Liver (tissue), 9 donors: ENCODE data around the gene PIAS4. TPM values are rescaled to one million over a fixed set of nuclear protein-coding genes. Genes with fewer than 3 reads are reported as not detected.
A peak's percentile ranks its signal among the peaks of the same experiment; 100 is the strongest.

Experiments used
- DNase-seq: peaks from one replicate; pipeline ENCODE4 v3.0.0-alpha.2; 2017; ENCODE audit warnings: low spot score
- H3K27ac ChIP-seq, 2 donors: one replicate each; pipeline ENCODE4 v1.7.0; 2013; ENCODE audit warnings: inconsistent platforms in 2 of 2, low read length in 2 of 2, control low read depth in 1 of 2, low read depth in 1 of 2, mild to moderate bottlenecking in 1 of 2
- H3K27me3 ChIP-seq, 4 donors: one replicate each; pipeline versions ENCODE4 v1.6.1 to v1.7.0; 2013; ENCODE audit warnings: low read length in 3 of 4, inconsistent platforms in 1 of 4, mild to moderate bottlenecking in 1 of 4, moderate library complexity in 1 of 4; ENCODE audit not compliant: control insufficient read depth in 4 of 4, insufficient read depth in 4 of 4
- H3K36me3 ChIP-seq, 4 donors: one replicate each; pipeline versions ENCODE4 v1.6.1 to v1.7.0; 2013; ENCODE audit warnings: low read length in 3 of 4, mild to moderate bottlenecking in 3 of 4, low read depth in 1 of 4, moderate library complexity in 1 of 4; ENCODE audit not compliant: control insufficient read depth in 4 of 4, insufficient read depth in 3 of 4
- H3K4me1 ChIP-seq, 4 donors: one replicate each; pipeline versions ENCODE4 v1.6.1 to v1.7.0; 2013; ENCODE audit warnings: low read length in 3 of 4, mild to moderate bottlenecking in 3 of 4, moderate library complexity in 1 of 4; ENCODE audit not compliant: control insufficient read depth in 4 of 4, insufficient read depth in 4 of 4
- H3K4me3 ChIP-seq, 3 donors: one replicate each; pipeline versions ENCODE4 v1.6.1 to v1.7.0; 2013; ENCODE audit warnings: low read length in 3 of 3, control low read depth in 1 of 3, low read depth in 1 of 3, mild to moderate bottlenecking in 1 of 3
- H3K9ac ChIP-seq, 2 donors: one replicate each; pipeline ENCODE4 v1.7.0; 2013; ENCODE audit warnings: low read length in 2 of 2, mild to moderate bottlenecking in 2 of 2, moderate library complexity in 2 of 2, control low read depth in 1 of 2, low read depth in 1 of 2
- H3K9me3 ChIP-seq, 4 donors: one replicate each; pipeline versions ENCODE4 v1.6.1 to v1.7.0; 2013; ENCODE audit warnings: low read length in 3 of 4; ENCODE audit not compliant: control insufficient read depth in 4 of 4
- FOXA1 ChIP-seq: IDR thresholded peaks from 2 replicates; pipeline ENCODE4 v1.6.1; 2016; ENCODE audit warnings: antibody characterized with exemption
- FOXA2 ChIP-seq: IDR thresholded peaks from 2 replicates; pipeline ENCODE4 v1.6.1; 2016; ENCODE audit warnings: antibody characterized with exemption
- HNF4A ChIP-seq, 2 donors: conservative IDR thresholded peaks; 2 replicates each; pipeline ENCODE4 v1.6.1; 2016; ENCODE audit warnings: antibody characterized with exemption in 2 of 2, mild to moderate bottlenecking in 2 of 2
- HNF4G ChIP-seq: IDR thresholded peaks from 2 replicates; pipeline ENCODE4 v1.6.1; 2016; ENCODE audit warnings: antibody characterized with exemption
- NR2F2 ChIP-seq: IDR thresholded peaks from 2 replicates; pipeline ENCODE4 v1.6.1; 2016; ENCODE audit warnings: antibody characterized with exemption
- SP1 ChIP-seq: IDR thresholded peaks from 2 replicates; pipeline ENCODE4 v1.6.1; 2018; ENCODE audit warnings: antibody characterized with exemption, mild to moderate bottlenecking
- TAF1 ChIP-seq: conservative IDR thresholded peaks from 2 replicates; pipeline ENCODE4 v1.6.1; 2016; ENCODE audit warnings: antibody characterized with exemption, mild to moderate bottlenecking
- WGBS: extraction: QIAGEN DNeasy Blood & Tissue Kit; methylation state at CpG from one replicate; pipeline ENCODE4 v1.1.7; 2013; 5-methylcytosine and 5-hydroxymethylcytosine counted together
- polyA plus RNA-seq, 2 donors: library from polyadenylated mRNA; stranded (reverse) in 1 of 2; unstranded in 1 of 2; fragments of 200-250 nt in 1 of 2; fragments of >200 nt in 1 of 2; fragmentation: Nextera tagmentation in 1 of 2; extraction: Ambion mirVana in 1 of 2; gene quantifications; one replicate each; pipeline versions ENCODE4 v1.2.1 to v1.2.3, GENCODE V29; 2013 to 2015
- total RNA-seq, 2 donors: library from RNA; depleted of rRNA; stranded (reverse); fragments of >200 nt; gene quantifications; one replicate each; pipeline ENCODE4 v1.2.3, GENCODE V29; 2014
- TF ChIP-seq, protein P1 (sequence below): IDR thresholded peaks from 2 replicates; pipeline ENCODE4 v1.6.1; 2016; ENCODE audit warnings: antibody characterized with exemption
- TF ChIP-seq, protein P2 (sequence below): IDR thresholded peaks from 2 replicates; pipeline ENCODE4 v1.6.1; 2016; ENCODE audit warnings: antibody characterized with exemption
- TF ChIP-seq, protein P3 (sequence below): IDR thresholded peaks from 2 replicates; pipeline ENCODE4 v1.6.1; 2016; ENCODE audit warnings: antibody characterized with exemption
- TF ChIP-seq, protein P4 (sequence below): IDR thresholded peaks from 2 replicates; pipeline ENCODE4 v1.6.1; 2016; ENCODE audit warnings: antibody characterized with exemption, mild to moderate bottlenecking
- donor health status: healthy.
- donor health status: healthy.
- donor health status: healthy.
- donor health status: healthy.
- donor health status: healthy.

PIAS4 gene
- total and polyA plus RNA-seq, 4 donors, result 5.6 to 14.1 (median 10.6) TPM

DNA sequence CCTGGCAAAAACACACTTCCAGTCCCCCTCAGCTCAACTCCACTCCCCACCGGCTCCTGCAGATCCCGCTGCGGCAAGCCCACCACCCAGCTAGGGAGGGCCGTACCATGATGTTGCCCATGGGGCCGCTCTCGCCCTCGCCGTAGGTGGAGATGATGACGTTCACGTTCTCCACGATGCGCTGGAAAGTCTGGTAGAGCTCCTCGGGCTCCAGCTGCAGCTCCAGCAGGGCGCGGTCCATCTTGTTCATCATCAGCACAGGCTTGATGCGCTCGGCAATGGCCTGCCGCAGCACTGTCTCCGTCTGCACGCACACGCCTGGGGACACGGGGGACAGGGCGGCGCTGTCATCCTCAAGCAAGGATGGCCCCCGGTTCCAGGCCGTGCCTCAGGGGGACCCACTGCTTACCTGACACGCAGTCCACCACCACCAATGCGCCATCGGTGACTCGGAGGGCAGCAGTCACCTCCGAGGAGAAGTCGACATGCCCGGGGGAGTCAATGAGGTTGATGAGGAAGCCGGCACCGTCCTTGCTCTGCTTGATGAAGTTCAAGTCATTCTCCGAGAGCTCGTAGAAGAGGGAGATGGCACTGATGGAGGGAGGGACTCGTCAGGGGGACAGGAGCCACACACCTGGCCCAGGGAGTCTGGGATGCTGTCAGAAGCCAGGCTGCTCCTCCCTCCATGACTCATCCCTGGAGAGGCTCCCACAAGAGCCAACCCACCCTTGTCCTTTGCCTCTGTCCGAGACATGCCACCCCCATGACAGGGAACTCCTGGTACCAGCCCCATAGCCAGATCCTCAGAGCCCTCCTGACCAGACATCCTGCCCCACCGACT lies 24.6 kb upstream of the PIAS4 start (continued):
- TF ChIP-seq, protein P1, sequence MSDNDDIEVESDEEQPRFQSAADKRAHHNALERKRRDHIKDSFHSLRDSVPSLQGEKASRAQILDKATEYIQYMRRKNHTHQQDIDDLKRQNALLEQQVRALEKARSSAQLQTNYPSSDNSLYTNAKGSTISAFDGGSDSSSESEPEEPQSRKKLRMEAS, result no peak
- TF ChIP-seq HNF4G, result no peak
- TF ChIP-seq NR2F2, result no peak
- no peak for TF ChIP-seq HNF4A (conservative IDR thresholded peaks at IDR 0.05)
- TF ChIP-seq, protein P2, sequence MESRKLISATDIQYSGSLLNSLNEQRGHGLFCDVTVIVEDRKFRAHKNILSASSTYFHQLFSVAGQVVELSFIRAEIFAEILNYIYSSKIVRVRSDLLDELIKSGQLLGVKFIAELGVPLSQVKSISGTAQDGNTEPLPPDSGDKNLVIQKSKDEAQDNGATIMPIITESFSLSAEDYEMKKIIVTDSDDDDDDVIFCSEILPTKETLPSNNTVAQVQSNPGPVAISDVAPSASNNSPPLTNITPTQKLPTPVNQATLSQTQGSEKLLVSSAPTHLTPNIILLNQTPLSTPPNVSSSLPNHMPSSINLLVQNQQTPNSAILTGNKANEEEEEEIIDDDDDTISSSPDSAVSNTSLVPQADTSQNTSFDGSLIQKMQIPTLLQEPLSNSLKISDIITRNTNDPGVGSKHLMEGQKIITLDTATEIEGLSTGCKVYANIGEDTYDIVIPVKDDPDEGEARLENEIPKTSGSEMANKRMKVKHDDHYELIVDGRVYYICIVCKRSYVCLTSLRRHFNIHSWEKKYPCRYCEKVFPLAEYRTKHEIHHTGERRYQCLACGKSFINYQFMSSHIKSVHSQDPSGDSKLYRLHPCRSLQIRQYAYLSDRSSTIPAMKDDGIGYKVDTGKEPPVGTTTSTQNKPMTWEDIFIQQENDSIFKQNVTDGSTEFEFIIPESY, result no peak
- no peak for TF ChIP-seq FOXA2
- TF ChIP-seq FOXA1, result no peak

GRCh38 chr19:3983542-3983914 lies 24.0 kb upstream of the PIAS4 start:
- DNase-seq, result no peak
- TF ChIP-seq TAF1 (no peak), HNF4A (conservative IDR thresholded peaks at IDR 0.05) (no peak), NR2F2 (no peak), FOXA1 (no peak), SP1 (no peak)
- TF ChIP-seq, protein P3, sequence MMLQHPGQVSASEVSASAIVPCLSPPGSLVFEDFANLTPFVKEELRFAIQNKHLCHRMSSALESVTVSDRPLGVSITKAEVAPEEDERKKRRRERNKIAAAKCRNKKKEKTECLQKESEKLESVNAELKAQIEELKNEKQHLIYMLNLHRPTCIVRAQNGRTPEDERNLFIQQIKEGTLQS, result no peak
- TF ChIP-seq, protein P1, result no peak
- TF ChIP-seq, protein P2, result no peak
- TF ChIP-seq, protein P4, sequence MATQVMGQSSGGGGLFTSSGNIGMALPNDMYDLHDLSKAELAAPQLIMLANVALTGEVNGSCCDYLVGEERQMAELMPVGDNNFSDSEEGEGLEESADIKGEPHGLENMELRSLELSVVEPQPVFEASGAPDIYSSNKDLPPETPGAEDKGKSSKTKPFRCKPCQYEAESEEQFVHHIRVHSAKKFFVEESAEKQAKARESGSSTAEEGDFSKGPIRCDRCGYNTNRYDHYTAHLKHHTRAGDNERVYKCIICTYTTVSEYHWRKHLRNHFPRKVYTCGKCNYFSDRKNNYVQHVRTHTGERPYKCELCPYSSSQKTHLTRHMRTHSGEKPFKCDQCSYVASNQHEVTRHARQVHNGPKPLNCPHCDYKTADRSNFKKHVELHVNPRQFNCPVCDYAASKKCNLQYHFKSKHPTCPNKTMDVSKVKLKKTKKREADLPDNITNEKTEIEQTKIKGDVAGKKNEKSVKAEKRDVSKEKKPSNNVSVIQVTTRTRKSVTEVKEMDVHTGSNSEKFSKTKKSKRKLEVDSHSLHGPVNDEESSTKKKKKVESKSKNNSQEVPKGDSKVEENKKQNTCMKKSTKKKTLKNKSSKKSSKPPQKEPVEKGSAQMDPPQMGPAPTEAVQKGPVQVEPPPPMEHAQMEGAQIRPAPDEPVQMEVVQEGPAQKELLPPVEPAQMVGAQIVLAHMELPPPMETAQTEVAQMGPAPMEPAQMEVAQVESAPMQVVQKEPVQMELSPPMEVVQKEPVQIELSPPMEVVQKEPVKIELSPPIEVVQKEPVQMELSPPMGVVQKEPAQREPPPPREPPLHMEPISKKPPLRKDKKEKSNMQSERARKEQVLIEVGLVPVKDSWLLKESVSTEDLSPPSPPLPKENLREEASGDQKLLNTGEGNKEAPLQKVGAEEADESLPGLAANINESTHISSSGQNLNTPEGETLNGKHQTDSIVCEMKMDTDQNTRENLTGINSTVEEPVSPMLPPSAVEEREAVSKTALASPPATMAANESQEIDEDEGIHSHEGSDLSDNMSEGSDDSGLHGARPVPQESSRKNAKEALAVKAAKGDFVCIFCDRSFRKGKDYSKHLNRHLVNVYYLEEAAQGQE, result no peak
- peak overlapping the region; percentile 91 to 97 for H3K27ac ChIP-seq

More at GRCh38 chr19:3983542-3983914, 24.0 kb upstream of the PIAS4 start:
- 63% methylated on average over 7 of the region's 7 CpGs for WGBS
- Histone ChIP-seq H3K36me3 (peaks cover 36 to 53% (median 49%) of the 10 kb centered on the region in 4 donors), H3K9ac (peak overlapping the region; percentile 14 to 21), H3K4me1 (peaks cover 0 to 38% (median 31%) of the 10 kb centered on the region in 4 donors), H3K9me3 (no peaks in the 10 kb centered on the region), H3K4me3 (peak overlapping the region; percentile 74 to 99 (median 98)), H3K27me3 (no peaks in the 10 kb centered on the region)
